Tibial artery (tissue), 4 donors: ENCODE results near the gene SUN3.

Experiments used
- DNase-seq, 2 donors: peaks; one replicate each; pipeline ENCODE4 v3.0.0-alpha.2; 2019
- H3K27ac ChIP-seq, 2 donors: fragments of 200-600 bp; sonication (generic) in 1 of 2; 1 replicate in 1 of 2; 2 replicates in 1 of 2; pipeline ENCODE4 v1.5.1; 2018 to 2019; ENCODE audit warnings: mild to moderate bottlenecking in 1 of 2
- H3K27me3 ChIP-seq, 2 donors: fragments of 200-600 bp; sonication (generic) in 1 of 2; one replicate each; pipeline versions ENCODE4 v1.5.1 to v1.6.0; 2016 to 2019
- H3K36me3 ChIP-seq, 3 donors: fragments of 200-600 bp; sonication (generic) in 2 of 3; one replicate each; pipeline ENCODE4 v1.5.1; 2016 to 2019; ENCODE audit warnings: mild to moderate bottlenecking in 2 of 3
- H3K4me1 ChIP-seq, 4 donors: fragments of 200-600 bp; sonication (generic) in 2 of 4; 1 replicate in 3 of 4; 2 replicates in 1 of 4; pipeline ENCODE4 v1.5.1; 2016 to 2019
- H3K4me3 ChIP-seq, 2 donors: fragments of 200-600 bp; sonication (generic) in 1 of 2; 1 replicate in 1 of 2; 2 replicates in 1 of 2; pipeline ENCODE4 v1.5.1; 2018 to 2019; ENCODE audit warnings: mild to moderate bottlenecking in 2 of 2
- H3K9me3 ChIP-seq, 3 donors: fragments of 200-600 bp; sonication (generic) in 1 of 3; one replicate each; pipeline ENCODE4 v1.5.1; 2016 to 2019
- CTCF ChIP-seq, 2 experiments: fragments of 200-600 bp in 1 of 2; fragments of 450-650 bp in 1 of 2; IDR thresholded peaks; one replicate each; pipeline ENCODE4 v1.5.1; 2017 to 2019; ENCODE audit warnings: antibody characterized with exemption in 2 of 2, mild to moderate bottlenecking in 1 of 2, moderate library complexity in 1 of 2
- intact Hi-C: fragments of 100-400 bp; cut with DNase I; formaldehyde crosslinking; loops from one replicate; pipeline ENCODE4 v1.15.0; 2023; ENCODE audit warnings: low total_unique reads

Gene SUN3

GRCh38 chr7:48040944-48041652 is 12.2 kb upstream of the SUN3 start:
- no peak for TF ChIP-seq CTCF (IDR thresholded peaks at IDR 0.05)
- Histone ChIP-seq H3K27me3 (peaks cover 0 to 3% of the 10 kb centered on the region in 2 donors), H3K4me1 (peaks cover 0 to 4% (median 3%) of the 10 kb centered on the region in 4 donors), H3K36me3 (no peaks in the 10 kb centered on the region), H3K27ac (no peak overlapping the region), H3K9me3 (no peaks in the 10 kb centered on the region), H3K4me3 (no peak overlapping the region)
- intact Hi-C loops, result no loop called here
- DNase-seq, result no peak

- H3K27me3 ChIP-seq, result peaks cover 0 to 3% of the 10 kb centered on the region in 2 donors
- no peaks in the 10 kb centered on the region for H3K9me3 ChIP-seq
- H3K36me3 ChIP-seq, result no peaks in the 10 kb centered on the region
- H3K4me3 ChIP-seq, result no peak overlapping the region
- no peak overlapping the region for H3K27ac ChIP-seq
- intact Hi-C loops, result no loop called here
- peaks cover 0 to 17% (median 11%) of the 10 kb centered on the region in 4 donors for H3K4me1 ChIP-seq
- DNase-seq, result no peak
- TF ChIP-seq CTCF (IDR thresholded peaks at IDR 0.05), result no peak
Observed at GRCh38 chr7:48038815-48039506, 10.1 kb upstream of the SUN3 start.

- Histone ChIP-seq H3K27ac (no peak overlapping the region), H3K27me3 (peaks cover 0 to 3% of the 10 kb centered on the region in 2 donors), H3K9me3 (no peaks in the 10 kb centered on the region), H3K4me1 (peaks cover 0 to 17% (median 11%) of the 10 kb centered on the region in 4 donors), H3K4me3 (peak overlapping the region; percentile 46 to 62), H3K36me3 (no peaks in the 10 kb centered on the region)
- no peak for TF ChIP-seq CTCF (IDR thresholded peaks at IDR 0.05)
- intact Hi-C loops, result loop anchor here (2.0 kb wide), 1 partner anchor 75 kb away; no protein-coding TSS in a partner anchor
- no peak for DNase-seq
Observed at GRCh38 chr7:48035967-48036478, 7.1 kb upstream of the SUN3 start.

- Histone ChIP-seq H3K4me3 (peak within 1 kb of the TSS; percentile 46 to 62), H3K27ac (no peak within 1 kb of the TSS), H3K9me3 (no peaks in the 10 kb centered on the region), H3K27me3 (peaks cover 0 to 3% of the 10 kb centered on the region in 2 donors), H3K36me3 (no peaks in the 10 kb centered on the region), H3K4me1 (peaks cover 0 to 17% (median 11%) of the 10 kb centered on the region in 4 donors)
- peak; percentile 28 to 34 for TF ChIP-seq CTCF (IDR thresholded peaks at IDR 0.05)
- peak; percentile 89 to 93 for DNase-seq
- intact Hi-C loops, result loop anchor here (2.0 kb wide), 1 partner anchor 75 kb away; no protein-coding TSS in a partner anchor
Observed at GRCh38 chr7:48035301-48035966, 6.5 kb upstream of the SUN3 start, which contains the start of gene C7orf57. C7orf57 (plus strand) TSS chr7:48035543; CDS start chr7:48036309, 766 bp downstream.

- TF ChIP-seq CTCF (IDR thresholded peaks at IDR 0.05), result no peak
- peaks cover 0 to 17% (median 11%) of the 10 kb centered on the region in 4 donors for H3K4me1 ChIP-seq
- no peak for DNase-seq
- intact Hi-C loops, result loop anchor here (2.0 kb wide), 1 partner anchor 77 kb away; no protein-coding TSS in a partner anchor
- no peak overlapping the region for H3K4me3 ChIP-seq
- no peaks in the 10 kb centered on the region for H3K9me3 ChIP-seq
- H3K27me3 ChIP-seq, result peaks cover 0 to 9% of the 10 kb centered on the region in 2 donors
- H3K27ac ChIP-seq, result no peak overlapping the region
- no peaks in the 10 kb centered on the region for H3K36me3 ChIP-seq
Observed at GRCh38 chr7:48033922-48034321, 5.0 kb upstream of the SUN3 start.
